Measurements from ENCODE around the gene AQP9.
"Not testable (repeated sequence)": the region's sequence is repeated elsewhere in the genome, so short reads cannot be mapped to it uniquely, and the experiment has no call there.

AQP9 gene

GRCh38 chr15:58138106-58138505 lies at the start of gene AQP9:
TSS of gene AQP9 (plus strand) at chr15:58138381. CDS start at chr15:58138566, 185 bp downstream.
- DNase-seq (ENCODE audit: low read depth in 2 of 2) = no peak

GRCh38 chr15:58095415-58095814 lies 42.8 kb upstream of the AQP9 start:
- DNase-seq (ENCODE audit: low read depth in 2 of 2) = no peak

DNA sequence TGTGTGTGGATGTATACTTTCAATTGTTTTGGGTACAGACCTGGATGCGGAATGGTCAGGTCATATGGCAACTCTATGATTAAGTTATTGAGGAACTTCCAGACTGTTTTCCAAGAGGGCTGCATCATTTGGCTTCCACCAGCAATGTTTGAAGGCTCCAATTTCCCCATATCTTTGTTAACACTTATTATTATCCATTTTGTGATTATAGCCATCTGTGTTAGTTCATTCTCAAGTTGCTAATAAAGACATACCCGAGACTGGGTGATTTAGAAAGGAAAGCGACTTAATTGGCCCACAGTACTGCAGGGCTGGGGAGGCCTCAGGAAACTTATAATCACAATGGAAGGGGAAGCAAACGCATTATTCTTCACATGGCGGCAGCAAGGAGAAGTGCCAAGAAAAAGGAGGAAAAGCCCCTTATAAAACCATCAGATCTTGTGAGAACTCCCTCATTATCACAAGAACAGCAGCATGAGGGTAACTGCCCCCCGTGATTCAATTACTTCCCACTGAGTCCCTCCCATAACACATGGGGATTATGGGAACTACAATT lies 41.6 kb upstream of the AQP9 start:
- no peak for DNase-seq (ENCODE audit: low read depth in 2 of 2)

DNA sequence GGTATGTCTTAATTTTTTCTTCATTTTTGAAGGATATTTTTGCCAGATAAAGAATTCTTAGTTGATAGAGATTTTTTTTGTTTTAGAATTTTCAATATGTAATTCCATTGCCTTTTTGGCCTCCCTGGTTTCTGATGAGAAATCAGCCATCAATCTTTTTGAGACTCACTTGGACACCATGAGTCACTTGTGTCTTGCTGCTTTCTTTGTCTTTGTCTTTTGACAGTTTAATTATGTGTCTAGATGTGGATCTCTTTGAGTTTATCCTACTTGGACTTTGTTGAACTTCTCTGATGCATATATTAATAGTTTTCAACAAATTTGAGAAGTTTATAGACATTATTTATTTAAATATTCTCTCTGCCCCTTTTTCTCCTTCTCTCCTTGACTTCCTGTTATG lies 34.7 kb upstream of the AQP9 start:
- no peak for DNase-seq (ENCODE audit: low read depth in 2 of 2)

DNA sequence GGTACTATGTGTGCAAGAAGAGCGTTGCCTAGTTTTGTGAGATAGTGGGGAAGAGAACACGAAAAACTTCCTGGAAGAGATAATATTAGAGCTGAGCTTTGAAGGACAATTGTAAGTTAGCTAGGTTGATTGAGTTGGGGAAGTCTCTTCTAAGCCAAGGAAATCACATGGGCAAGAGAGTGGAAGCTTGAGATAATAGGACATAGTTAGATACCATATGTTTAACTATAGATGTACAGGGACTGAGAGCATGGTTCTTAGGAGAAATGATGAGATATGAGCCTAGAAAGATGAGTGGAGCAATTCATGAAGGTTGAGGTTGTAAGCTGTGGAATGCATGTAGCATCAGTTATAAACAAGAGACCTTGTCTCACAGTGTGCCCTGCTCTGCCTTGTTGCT lies 30.1 kb upstream of the AQP9 start:
- DNase-seq (ENCODE audit: low read depth in 2 of 2) = no peak

- no peak for DNase-seq (ENCODE audit: low read depth in 2 of 2)
Observed at GRCh38 chr15:58109419-58109818, 28.8 kb upstream of the AQP9 start.

- DNase-seq (ENCODE audit: low read depth in 2 of 2) = no peak
Observed at GRCh38 chr15:58110999-58111717, 27.0 kb upstream of the AQP9 start.

DNA sequence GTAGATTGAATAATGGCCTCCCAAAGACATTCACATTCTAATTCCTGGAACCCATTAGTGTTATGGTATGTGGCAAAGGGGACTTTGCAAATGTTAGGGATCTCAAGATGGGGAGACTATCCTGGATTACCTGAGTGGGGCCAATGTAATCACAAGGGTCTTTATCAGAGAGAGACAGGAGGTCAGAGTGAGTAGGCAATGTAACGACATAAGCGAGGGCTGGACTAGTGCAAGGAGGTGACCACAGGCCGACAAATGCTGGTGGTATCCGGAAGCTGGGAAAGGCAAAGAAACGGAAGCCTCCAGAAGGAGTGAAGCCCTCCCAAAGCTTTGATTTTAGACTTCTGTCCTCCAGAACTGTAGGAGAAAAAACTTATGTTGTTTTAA lies 26.5 kb upstream of the AQP9 start:
- DNase-seq (ENCODE audit: low read depth in 2 of 2) = no peak

- DNase-seq (ENCODE audit: low read depth in 2 of 2) = not testable (repeated sequence)
Observed at GRCh38 chr15:58113358-58113757, 24.8 kb upstream of the AQP9 start.

DNA sequence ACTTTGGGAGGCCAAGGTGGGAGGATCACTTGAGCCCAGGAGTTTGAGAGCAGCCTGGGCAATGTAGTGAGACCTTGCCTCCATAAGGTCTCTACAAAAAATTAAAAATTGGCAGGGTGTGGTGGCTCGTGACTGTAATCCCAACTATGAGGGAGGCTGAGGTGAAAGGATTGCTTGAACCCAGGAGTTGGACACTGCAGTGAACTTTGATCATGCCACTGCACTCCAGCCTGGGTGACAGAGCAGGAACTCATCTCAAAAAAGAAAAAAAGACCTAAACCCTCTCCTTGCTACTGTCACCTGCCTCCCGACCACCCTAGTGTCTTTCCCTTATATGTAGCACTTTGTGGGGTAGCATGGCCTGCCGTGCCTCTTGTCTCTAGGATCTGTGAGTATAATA lies 23.8 kb upstream of the AQP9 start:
- no peak for DNase-seq (ENCODE audit: low read depth in 2 of 2)

GRCh38 chr15:58114812-58115211 lies 23.4 kb upstream of the AQP9 start:
- no peak for DNase-seq (ENCODE audit: low read depth in 2 of 2)

GRCh38 chr15:58115692-58116091 lies 22.5 kb upstream of the AQP9 start:
- DNase-seq (ENCODE audit: low read depth in 2 of 2) = no peak

DNA sequence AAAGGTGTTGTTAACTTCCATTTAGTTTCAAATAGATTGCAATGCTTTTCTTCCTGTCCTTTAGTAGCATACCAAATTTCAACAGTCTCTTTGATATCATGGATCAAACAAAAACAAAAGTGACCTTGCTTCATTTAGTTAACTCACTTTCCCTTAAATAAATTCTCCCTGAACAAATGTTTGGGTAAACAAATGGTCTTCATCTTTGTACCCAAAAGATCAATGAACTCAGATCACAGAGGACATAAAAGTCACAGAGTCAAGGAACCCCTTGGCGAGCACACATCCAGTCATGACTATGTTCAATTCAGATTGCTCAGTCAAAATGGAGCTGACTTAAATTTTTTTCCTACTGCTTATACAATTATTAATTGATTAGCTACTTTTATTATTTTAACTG lies 20.6 kb upstream of the AQP9 start:
- DNase-seq (ENCODE audit: low read depth in 2 of 2) = no peak

DNA sequence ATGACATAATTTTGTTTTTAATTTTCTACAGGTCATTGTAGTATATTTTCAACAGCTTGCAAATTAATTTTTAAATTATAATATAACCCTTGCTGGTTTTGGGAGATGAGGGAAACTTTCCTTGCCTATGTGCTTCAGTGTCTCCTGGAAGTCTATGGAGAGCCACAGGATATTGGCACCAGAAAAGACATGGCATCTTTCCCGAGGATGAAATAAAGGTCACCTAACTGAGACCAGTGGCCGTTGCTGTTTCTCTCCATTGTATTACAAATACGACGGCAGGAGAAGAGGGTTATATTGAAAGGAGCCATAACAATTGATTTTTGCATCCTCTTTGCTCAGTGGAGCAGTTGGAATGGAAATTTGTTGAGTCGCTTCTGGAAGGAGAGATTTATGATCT lies 19.9 kb upstream of the AQP9 start:
- DNase-seq (ENCODE audit: low read depth in 2 of 2) = no peak

DNA sequence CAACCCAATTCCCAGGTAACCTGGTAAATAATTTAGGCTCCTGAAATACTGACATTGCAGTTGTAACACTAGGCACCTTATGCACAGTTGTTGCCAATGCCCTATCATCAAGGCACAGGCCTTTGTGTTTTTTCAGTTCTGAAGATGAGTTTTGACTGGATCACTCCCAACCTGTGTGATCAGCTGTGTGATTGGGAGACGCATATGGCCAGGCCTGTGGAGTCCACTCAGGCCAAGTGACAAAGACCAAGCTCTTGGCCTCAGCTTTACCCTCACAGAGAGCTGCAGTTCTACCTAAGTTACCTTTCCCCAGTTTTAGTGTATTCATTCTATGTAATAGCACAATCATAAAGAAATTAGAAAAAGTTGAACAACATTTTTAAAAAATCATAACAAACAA lies 19.2 kb upstream of the AQP9 start:
- no peak for DNase-seq (ENCODE audit: low read depth in 2 of 2)

DNA sequence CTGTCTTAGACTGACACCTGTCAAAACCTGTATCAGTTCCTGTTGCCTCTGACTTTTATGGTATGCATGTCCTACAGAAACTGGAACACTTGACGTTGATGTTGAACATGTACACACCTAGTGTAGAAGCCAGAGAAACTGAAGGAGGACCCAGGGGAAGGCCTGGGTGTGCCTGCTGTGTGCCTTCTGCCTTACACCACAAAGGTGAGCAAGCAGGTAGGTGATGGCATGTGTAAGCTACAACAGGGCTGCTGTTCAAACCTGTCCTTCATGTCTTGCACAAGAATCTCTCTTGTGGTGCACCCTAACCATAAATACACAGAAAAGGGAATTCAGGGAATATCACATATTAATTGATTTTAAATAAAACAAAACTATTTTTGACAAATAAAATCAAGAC lies 13.6 kb upstream of the AQP9 start:
- no peak for DNase-seq (ENCODE audit: low read depth in 2 of 2)

GRCh38 chr15:58125333-58125732 lies 12.8 kb upstream of the AQP9 start:
- DNase-seq (ENCODE audit: low read depth in 2 of 2) = no peak

GRCh38 chr15:58134886-58135285 lies 3.3 kb upstream of the AQP9 start:
- DNase-seq (ENCODE audit: low read depth in 2 of 2) = no peak

DNA sequence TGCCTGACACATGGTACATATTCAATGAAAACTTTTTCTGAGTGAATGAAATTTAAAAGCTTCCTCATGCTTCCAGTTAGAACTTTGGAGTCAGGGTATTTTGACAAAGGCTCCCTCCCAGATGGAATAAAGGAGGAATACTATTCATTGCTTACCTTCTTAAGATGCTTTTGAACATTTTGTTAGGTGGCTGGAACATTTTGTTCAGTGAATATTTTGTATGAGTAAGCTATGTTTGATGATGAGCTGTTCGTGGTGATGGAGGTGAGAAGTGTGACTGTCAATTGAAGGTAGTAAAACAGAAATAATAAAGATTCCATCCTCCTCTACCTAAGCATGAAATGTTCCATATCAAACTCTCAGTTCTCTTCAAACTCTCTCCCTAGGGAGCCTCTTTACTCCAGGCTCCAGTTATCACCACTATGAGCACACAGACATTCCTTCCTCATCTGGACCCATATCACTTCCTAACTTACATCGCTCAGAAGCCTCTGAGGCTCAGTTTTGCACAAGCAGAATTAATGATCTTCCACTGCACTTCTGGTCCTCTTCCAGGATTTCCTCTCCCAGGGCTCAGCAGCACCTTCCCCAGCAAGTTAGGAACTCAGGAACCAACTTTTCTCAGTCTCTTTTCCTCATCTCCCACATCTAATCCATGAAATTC lies 2.5 kb upstream of the AQP9 start:
- DNase-seq (ENCODE audit: low read depth in 2 of 2) = no peak

DNA sequence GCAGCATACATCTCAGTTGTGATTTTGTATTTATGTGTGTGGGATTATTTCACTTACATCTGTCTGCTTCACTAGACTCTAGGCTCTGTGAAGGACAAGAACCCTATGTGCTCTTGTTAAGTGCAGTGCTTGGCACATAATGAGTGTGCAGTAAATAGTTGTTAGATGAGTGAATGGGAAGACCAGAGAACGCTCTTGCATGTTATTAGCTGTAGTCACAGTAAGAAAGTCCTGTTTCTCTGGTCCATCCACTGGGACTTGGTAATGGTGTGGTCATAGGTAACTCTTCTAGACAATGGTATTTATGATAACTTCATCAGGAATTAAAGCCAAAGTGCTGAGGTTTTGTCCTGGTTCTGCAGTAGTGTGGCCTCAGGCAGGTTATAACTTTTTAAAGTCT lies 1.4 kb upstream of the AQP9 start:
- no peak for DNase-seq (ENCODE audit: low read depth in 2 of 2)

DNA sequence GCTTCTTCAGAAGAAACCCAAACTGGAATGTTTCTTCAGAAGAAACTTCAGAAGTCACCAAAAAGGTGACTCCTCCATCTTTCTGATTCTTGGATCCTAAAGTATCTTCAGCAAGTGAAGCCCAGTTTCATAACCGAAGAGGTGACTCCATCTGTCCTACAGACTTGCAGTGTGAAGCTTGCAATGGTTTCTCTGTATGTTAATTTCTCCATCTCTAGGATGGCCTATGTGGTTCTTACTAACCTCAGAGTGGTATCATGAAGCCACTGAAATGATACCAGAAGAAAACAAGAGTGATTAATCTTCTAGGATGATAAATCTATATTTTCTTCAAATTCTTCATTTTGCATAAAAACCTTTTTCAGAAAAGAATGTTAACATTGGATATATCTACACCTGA lies 495 bp upstream of the AQP9 start:
- no peak for DNase-seq (ENCODE audit: low read depth in 2 of 2)

GRCh38 chr15:58139276-58139988 lies 1.3 kb downstream of the AQP9 start:
- no peak for DNase-seq (ENCODE audit: low read depth in 2 of 2)
